Measurements from ENCODE around the gene DUT.

GRCh38 chr15:48371961-48372360, 40.7 kb downstream of the DUT start:
- TF ChIP-seq CTCF (IDR thresholded peaks at IDR 0.05) (no peak), POLR2AphosphoS5 (IDR thresholded peaks at IDR 0.05) (no peak), POLR2A (IDR thresholded peaks at IDR 0.05) (no peak)

Measured in breast epithelium (tissue), 3 donors.